Measurements from ENCODE around the gene SS18L1.
"Not testable (repeated sequence)": the region's sequence is repeated elsewhere in the genome, so short reads cannot be mapped to it uniquely, and the experiment has no call there.

Gene SS18L1

DNA sequence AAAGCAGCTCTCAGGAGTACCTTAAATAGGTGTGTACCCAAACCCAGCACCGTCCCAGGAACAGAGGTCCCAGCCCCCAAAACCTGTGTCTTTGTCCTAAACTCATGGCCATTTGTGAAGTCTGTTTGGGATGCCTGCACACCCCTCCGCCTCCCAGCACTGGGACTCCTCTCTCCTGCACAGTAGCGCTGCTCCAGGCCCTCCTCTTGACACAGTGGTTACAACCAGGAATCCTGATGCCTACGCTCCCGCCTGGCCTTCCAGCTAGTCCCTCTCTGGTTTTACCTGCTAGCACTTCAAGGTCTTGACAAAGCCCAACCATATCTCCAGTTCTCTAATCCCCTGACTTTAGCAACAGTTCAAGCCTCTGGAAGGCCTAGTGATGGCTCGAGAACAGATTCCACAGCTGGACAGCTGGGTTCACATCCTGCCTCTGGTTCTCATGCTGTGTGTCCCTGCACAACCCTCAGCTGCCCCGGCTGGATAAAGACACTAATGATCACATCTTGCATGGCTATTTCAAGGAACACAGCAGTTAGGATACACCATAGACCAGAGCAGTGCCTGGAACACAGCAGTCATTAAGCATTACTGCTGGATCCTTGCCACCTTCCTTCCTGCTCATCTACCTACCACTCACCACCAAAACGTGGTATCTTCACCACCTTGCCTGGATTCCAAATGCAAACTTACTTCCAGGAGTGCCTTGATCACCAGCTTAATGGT, 5.9 kb upstream of the SS18L1 start:
- DNase-seq (ENCODE audit: low spot score): no peak

DNA sequence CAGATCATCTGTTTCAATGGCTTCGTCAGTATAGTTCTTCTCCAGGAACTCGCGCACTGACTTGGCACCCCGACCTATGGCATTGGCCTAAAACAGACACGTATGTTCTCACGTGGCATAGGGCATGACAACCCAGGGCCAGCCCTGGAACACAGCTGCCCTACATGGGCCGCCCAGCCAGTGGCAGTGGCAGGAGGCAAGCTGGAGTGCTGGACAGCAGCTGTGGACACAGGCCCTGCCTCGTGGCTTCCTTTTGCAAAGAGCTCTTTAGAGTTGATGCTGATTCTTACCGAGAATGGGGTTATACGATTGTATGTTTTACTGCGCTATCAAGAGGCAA, 5.4 kb upstream of the SS18L1 start:
- DNase-seq (ENCODE audit: low spot score): no peak

DNA sequence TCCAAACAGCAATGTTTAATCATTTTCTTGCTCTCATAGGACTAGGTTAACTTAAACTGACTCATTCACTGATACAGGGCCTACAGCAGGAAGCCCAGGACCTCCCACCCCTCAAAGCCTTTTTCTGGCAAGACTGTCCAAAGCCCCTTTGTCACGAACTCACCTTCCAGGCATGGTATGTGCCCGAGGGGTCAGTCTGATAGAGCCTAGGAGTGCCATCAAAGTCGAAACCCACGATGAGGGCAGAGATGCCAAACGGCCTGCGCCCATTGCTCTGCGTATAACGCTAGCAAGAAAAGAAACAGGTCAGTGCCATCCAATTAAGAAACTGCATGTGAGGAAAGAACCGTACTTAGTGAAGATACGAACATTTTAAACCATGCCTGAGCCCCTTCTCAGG, 4.7 kb upstream of the SS18L1 start:
- no peak for DNase-seq (ENCODE audit: low spot score)

DNA sequence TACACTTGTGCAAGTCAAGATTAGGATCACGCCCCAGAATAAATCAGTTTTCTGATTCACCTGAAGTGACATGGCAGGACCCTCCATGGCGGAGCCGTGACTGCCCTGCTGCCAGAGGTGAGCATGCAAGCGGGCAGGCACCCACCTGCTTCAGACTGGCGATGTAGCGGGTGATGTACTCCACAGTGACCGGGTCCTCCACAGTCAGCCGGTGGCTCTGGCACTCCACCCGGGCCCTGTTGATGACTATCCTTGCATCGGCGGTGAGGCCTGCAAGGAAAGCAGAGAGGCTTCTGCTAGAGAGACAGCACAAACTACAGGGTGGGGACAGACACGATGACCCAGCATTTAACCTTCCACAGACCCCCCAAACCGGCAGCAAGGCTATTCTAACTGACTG, 3.9 kb upstream of the SS18L1 start:
- DNase-seq (ENCODE audit: low spot score): no peak

DNA sequence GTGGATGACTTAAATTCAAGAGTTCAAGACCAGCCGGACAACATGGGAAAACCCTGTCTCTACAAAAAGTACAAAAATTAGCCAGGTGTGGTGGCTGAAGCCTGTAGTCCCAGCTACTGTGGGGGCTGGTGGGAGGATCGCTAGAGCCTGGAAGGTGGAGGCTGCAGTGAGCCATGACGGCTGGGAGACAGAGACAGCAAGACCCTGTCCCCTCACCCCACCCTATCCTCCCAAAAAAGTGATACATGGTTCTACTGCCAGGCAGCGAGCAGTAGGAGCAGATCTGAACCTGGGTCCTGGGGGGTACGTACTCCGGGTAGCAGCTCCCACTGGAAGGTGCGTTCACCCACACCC, 2.5 kb upstream of the SS18L1 start:
- no peak for DNase-seq (ENCODE audit: low spot score)

DNA sequence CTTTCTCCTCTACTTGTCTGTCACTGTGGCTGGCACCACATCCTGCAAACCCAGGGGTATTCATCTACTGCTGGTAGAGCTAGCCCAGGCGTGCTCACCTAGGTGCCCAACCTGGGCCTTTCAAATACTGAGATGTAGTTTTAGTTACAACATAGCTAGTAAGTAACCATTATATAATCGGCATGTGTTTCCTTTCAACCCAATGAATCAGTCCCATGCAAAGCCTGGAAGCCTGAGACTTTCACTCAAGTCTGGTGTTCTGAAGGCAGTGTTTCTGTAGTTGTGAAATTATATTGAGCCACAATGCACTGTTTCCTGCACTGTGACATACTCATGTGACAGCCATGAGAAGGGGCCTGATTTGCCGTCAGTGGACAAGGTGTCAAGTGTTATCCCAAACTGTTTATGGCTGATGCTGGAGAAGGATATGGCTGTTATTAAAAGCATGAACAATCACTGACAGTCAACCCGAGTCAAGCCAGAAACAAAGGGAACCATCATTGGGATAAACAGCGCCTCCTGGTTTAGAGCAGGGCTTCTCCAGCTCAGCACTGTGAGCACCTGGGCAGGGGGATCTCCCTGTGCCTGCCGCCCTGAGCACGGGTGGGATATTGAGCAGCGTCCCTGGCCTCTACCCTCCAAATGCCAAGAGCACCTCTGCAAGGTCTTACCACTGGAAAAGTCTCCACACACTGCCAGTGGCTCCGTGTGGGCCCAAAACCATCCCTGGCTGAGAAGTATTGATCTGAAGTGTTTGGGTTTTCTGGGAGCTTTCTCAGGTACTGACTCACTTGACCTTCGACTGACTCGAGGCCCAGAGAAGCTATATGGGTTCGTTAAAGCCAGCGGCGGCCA, 1.9 kb upstream of the SS18L1 start:
- DNase-seq (ENCODE audit: low spot score): no peak

DNA sequence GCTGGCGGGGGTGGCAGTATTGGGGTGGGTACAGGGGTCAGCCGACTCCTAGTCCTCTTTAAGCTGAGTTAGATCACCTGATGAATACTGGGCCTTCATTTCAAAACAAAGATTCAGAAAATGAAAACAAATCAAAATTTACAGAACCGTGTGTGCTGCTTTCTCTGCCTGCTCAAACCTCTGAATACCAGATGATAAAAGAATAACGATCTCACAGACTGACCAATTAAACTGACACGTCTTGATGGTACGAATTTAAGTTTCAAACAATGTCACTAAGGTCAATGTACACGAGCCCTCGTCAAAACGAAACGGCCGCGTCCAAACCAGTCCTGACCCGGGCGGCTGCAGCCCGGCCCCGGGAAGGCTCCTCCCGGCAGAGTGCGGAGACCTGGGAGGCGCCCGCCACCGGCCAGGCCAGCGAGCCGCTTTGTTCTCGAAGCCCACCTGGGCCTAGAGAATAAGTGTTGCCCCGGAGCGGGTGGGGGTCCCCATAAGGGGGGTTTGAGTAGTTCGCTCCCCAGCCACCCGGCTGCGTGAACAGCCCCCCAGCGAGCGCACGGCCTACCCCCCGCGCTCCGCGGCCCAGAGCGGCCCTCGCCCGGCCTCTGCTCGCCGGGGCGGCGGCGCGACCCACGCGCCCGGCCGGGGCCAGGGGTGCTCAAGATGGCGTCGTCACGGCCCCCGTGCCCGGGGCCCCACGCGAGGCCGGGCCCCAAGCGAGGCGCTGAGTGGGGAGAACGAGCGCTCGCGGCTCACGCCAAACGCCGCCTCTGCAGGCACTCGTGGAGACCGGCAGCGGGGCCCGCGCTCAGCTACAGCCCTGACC, 1.1 kb upstream of the SS18L1 start:
- DNase-seq (ENCODE audit: low spot score): peak; percentile 47

DNA sequence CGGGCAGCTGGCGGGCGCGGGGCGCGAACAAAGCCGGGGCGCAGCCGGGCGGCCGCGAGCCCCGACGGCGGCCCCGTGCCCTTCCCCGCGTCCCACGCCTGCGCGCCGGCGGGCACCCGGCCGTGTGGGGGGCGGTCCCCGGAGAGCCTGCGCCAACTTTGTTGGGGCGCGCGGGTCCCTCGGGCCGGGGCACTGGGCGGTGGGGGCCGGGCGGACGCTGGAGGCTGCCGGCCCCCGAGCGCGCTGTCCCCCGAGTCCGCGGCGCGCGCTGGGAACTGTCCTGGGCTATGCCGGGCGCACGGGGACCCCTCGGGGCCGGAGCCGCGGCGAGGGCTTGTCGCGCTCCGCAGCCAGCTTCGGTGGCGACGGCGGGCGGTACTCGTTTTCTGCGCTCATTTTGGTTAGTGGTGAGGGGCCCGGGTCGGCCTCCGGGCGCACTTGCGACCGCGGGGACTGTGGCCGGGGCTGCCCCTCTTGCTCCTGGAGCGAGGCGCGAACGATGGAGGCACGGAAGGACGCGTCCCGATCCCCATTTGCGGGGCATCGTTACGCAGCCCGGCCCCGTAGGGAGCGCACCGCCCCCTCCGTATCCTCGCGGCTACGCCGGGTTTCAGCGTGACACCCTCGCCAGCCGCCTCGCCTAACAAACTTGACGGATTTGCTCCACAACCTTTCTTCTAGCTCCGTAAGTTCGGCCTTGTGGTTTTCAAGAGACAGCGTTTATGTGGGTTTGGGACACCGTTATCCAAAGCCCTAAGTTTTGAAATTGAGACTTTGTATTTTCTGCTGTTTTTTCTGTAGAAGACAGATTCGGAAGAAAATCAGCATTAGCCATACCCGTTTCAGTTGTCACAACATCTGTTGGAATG, 622 bp downstream of the SS18L1 start:
- DNase-seq (ENCODE audit: low spot score): peak; percentile 89

DNA sequence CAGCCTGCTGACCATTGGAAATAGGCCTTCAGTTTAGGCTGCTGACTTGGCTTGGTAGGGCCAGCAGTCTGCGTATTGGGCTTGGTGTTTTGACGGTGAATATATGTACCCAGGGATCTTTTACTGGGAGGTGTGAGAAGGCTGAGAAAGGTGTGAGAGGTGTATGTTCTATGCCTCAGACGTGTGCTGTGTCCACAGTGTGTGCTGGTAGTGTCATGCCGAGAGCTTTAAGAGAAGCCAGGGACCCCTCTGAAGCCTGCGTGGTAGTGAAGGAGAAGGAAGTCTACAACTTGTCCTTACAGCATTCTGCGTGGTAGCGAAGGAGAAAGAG, 2.1 kb downstream of the SS18L1 start:
- no peak for DNase-seq (ENCODE audit: low spot score)

DNA sequence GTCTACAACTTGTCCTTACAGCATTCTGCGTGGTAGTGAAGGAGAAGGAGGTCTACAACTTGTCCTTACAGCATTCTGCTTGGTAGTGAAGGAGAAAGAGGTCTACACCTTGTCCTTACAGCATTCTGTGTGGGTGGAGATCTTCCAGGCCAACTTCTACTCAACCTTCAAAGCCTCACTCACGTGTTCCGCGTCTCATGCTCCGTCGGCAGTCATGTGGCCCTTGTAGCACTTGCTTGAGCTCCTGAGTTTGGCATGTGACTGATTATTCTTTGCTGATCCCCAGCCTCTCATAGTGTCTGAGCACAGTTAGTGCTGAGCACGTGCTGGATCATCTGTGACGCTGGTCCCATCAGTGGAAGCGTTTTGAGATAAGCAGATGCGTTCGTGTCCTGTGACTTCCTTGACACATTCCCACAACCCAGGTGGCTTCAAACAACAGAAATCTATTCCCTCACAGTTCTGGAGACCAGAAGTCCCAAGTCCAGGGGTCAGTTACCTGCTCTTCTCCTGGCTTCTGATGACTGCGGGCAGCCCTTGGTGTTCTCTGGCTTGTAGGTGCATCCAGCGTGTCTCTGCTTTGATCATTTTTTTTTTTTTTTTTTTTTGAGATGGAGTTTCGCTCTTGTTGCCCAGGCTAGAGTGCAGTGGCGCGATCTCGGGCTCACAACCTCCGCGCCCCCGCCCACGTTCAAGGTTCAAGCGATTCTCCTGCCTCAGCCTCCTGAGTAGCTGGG, 2.6 kb downstream of the SS18L1 start:
- no peak for DNase-seq (ENCODE audit: low spot score)

DNA sequence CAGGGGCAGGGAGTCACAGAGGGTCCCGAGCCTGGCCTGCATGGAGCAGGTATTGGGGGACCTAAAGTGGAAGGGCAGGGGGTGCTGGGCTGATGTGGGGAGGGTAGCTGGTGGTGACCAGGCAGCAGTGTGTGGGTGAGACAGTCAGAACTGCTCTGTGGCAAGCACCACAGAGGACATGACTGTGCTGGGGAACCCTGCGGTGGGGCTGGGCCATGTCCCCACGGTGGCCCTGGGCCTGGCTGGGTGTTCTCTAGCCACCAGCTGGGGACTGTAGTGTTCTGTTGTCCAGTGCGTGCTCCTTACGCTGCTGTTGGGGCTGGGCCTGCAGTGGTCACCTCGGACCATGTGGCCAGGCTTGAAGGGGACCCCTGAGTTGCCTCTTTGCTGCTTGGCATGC, 3.6 kb downstream of the SS18L1 start:
- DNase-seq (ENCODE audit: low spot score): no peak

DNA sequence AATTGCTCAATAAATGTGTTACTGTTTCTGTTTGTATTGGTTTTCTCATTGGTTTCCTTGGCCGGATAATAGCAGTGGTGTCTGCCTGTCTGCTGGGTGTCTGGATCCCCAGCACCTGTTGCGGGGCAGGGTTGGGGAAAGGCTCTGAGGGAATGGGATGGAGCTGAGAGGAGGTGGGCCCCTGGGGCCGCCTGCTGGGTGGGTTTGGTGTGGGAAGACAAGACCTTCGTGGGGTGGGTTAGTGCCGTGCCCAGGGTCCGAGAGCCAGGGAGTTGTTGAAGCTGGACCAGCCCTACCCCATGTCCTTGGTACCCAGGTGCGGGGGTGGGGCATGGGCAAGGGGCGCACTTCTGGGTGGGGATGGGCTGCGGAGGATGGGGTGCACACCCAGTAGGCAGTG, 4.0 kb downstream of the SS18L1 start:
- DNase-seq (ENCODE audit: low spot score): no peak

DNA sequence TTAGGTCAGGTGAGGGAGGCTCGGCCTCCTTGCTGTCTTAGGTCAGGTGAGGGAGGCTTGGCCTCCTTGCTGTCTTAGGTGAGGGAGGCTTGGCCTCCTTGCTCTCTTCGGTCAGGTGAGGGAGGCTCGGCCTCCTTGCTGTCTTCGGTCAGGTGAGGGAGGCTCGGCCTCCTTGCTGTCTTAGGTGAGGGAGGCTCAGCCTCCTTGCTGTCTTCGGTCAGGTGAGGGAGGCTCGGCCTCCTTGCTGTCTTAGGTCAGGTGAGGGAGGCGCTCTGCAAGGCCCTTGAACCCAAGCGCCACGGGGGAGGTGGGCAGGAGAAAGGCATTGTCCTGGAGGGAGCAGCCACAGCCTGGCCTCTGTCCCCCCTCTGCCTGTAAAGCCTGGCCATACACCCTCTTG, 4.8 kb downstream of the SS18L1 start:
- not testable (repeated sequence) for DNase-seq (ENCODE audit: low spot score)

DNA sequence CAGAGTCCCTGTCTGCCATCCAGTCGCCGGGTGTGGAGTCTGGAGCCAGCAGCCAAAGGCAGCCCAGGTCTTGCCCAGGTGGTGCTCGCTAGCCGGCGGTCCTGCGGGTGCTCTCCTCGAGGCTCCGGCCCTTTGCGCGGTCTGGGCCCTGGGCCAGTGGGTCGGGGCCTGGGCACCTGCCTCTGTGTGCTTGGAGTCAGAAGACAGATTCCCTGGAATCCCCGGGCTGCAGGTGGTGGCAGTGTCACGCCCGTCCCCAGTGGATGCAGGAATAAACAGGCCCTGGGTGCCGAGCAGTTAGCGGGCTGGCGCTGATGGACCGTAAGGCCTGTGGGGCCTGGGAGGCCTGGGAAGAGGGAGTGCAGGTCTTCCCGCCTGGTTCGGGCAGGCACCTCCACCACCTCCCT, 5.3 kb downstream of the SS18L1 start:
- DNase-seq (ENCODE audit: low spot score): no peak

DNA sequence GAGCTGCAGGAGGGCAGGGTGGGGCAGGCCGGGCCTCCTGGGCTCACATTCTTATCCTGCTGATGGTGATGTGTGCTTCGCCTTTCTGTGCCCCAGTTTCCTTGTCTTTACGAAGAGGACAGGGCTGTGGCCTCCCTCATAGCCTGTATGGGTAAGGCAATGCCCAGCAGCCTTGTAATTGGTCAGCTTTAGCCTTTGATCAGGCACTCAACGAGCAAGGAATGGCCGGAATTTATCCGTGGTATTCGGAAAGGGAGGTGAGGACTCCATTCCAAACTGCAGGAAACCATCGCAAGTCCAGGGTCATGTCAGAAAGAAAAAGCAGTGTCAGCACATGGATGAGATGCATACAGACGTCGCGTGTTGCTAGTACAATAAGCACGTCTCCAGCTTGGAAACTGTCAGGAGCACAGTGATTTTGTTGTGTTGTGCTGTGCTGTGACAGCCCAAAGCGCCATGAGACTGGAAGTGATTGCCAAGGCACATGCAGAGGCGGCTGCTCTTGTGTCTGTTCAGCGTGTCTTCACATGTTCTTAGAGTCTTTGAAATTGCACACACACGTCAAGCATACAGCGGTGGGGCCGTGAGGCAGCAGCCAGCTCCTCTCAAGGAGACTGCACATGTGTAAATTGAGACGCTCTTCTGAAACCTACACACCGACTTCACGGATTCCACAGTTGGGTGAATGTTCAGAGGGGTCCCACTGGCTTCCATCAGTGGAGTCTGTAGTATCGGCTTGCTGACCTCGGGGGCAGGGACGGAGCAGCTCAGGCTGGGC, 6.2 kb downstream of the SS18L1 start:
- no peak for DNase-seq (ENCODE audit: low spot score)

DNA sequence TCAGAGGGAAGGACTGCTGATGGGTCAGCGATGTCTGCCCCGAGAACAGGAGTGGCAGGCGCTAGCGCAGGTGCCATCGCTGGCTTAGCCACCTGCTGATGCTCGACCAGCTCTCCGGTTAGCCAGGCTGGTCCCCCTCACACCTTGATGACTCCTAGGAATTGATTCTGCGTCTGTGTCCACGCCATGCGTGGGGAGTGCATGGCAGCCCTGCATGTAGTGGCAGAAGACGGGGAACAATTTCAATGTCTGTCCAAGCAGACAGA, 6.7 kb downstream of the SS18L1 start:
- no peak for DNase-seq (ENCODE audit: low spot score)

DNA sequence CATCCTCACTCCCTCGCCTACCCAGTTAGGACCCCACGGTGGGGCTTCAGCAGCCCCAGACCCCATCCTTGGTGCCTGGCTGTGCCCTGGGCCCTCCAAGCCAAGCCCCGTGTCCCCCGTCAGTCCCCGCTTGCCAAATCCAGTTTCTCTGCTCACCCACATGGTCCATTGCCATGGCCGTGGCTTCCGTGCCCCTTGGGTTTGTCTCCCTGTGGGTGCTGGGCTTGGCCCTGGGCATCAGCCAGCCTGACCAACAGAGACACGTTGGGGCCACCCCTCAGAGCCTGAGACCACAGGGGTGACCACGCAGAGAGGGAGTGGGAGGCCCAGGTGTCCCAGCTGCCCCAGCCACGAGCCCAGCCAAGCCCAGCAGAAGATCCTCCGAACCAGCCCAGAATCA, 7.7 kb downstream of the SS18L1 start:
- DNase-seq (ENCODE audit: low spot score): no peak

DNA sequence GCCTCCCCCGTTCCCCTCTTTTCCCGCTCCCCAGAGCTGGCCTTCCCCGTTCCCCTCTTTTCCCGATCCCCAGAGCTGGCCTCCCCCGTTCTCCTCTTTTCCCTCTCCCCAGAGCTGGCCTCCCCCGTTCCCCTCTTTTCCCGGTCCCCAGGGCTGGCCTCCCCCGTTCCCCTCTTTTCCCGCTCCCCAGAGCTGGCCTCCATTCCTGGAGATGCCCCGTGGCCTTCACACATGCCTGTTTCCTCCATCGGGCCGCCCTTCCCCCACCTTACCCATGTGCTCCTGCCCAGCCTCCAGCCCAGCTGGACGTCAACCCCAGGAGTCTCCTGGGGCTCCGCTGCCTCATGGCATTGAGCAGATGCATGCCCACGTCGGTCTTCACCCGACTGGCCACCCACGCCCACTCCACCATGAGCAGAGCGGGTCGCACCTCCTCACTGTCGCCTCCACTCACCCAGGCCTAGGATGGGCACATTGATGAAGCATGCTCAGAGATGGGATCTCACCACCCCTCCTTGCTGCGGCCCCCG, 8.3 kb downstream of the SS18L1 start:
- no peak for DNase-seq (ENCODE audit: low spot score)

DNA sequence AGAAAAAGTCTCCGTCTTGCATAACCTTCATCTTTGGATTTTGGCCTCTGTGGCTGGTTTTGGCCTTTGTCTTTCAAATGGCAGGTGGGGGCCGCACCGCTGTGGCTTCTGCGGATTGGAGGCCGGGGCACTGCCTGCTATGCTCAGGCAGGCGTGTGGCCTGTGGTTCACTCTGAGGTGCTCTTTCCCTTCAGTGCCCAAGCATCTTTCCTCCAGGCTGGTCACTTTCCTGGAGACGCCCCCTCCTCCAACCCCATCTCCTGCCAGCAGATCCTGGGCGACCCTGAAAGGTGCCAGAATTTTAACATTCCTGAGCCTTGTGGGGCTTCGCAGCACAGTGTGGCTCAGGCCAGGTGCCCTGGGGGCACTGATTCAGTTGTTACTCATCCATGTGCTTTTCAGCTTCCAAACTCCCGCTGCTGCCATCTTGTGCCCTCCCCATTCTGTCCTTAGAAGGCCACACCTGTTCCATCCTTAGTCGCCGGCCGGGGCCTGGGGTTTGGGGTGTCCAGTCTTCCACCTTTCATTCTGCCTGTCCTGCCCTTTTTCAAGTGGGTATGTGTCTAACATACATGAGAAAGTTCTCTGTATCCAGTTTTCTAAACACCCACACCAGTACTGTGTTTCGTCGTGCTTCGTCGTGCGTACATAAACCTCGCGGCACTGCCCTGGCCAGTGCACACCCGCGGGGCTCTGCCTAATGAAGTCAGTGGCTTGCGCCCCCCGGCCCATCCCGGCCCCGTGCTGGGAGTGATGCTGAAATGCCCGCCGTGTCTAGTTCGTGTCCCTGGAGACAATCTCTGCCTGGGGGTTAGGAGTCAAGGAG, 12.1 kb downstream of the SS18L1 start:
- DNase-seq (ENCODE audit: low spot score): no peak

DNA sequence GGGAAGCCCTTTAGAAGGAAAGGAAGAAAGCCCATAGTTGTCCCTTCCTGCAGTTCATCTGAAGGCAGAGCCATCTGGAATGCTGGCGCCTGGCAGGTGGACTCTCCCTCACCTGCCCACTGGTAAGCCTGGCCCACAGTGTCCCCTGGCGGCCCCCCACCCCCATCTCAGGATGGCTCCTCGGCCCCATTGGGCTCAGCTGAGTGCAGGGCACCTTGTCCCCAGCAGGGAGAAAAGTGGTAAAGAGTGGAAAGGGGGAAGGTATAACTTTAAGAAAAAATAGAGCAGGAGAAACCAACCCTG, 12.6 kb downstream of the SS18L1 start:
- no peak for DNase-seq (ENCODE audit: low spot score)
